Smooth muscle cell of the brain vasculature (primary cell): ENCODE measurements around the gene USP34.
A peak's percentile ranks its signal among the peaks of the same experiment; 100 is the strongest.
"Not testable (repeated sequence)": the region's sequence is repeated elsewhere in the genome, so short reads cannot be mapped to it uniquely, and the experiment has no call there.

ENCODE experiments used
- DNase-seq: peaks from one replicate; pipeline ENCODE4 v3.0.0-alpha.2; 2012; ENCODE audit warnings: low read depth, low spot score

USP34 gene

DNA sequence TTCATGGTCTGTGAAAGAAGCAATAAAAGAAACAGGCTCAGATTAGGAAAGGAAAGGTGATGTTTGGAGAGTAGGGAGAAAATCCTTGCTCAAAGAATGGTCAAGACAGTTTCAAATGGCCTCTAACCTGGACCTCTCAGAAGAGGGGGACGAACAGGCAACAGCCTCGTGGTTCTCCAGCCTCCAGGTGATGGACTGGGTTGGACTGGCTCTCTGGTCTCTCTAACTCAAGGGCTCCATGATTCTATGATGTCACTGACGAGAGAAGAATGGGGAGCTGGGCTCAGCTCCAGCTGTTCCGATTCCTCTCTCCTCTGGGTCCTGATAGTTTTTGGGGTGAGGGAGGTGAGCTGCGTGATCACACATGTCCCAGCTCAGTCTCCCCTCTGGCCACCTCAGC, 309.0 kb downstream of the USP34 start, which contains the start of gene C2orf74:
C2orf74 (plus strand) TSS at position 301 of the 400 bp plus-strand sequence. CDS start 327 bp downstream, outside the sequence.
- no peak for DNase-seq

DNA sequence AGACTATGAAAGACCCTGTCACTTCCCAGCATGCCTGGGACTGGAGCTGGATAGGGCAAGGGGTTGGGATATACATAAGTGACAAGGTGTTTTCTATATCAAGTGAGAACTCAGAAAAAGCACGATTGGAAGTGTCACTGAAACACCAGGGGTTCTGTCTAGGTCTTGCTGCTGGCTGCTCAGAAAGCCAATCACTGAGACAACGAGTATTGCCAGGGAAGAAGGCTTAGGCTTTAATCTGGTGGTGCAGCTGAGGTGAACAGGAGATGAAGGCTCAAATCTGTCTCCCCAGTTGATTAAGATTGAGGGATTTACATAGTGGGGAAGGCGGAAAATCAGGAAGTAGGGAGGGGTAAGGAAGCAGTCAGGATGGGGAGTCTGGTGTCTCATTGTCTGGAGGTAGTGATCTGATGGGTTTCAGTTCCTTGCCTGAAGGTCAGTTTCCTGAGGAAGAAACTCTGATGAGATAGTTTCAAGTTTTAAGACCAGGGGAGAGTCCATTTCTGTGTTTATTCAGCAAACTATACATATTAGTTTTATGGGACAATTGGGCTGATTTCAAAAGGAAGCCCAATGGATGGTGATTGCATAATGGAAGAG, 312.4 kb downstream of the USP34 start:
- no peak for DNase-seq

DNA sequence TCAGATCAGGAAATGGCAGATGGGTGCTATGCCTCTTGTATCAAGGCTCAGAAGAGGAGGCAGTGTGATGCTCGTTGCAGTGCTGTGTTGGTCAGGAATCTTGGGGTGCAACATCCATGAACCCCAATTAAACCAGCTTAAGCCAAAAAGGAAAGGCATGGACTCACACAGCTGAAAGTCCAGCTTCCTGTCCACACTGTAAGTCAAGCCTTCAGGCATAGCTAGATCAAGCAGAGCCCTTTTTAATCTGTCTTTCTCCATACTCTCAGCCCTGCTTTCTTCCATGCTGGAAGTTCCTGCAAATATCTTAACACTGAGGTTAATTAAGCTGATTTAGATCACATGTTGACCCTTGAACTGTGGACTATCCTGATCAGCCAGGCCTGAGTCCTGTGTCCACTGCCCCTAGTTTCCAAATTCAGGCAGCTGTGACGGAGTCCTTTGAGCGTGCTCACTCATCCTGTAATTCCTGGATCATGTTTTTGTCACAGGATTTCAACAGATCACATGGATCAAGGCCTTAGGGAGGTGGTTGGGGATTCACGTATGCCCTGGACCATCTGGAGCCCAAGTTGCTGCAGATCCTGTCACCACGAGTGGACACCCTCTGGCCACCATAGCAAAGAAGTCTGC, 313.4 kb downstream of the USP34 start:
- DNase-seq, result no peak

DNA sequence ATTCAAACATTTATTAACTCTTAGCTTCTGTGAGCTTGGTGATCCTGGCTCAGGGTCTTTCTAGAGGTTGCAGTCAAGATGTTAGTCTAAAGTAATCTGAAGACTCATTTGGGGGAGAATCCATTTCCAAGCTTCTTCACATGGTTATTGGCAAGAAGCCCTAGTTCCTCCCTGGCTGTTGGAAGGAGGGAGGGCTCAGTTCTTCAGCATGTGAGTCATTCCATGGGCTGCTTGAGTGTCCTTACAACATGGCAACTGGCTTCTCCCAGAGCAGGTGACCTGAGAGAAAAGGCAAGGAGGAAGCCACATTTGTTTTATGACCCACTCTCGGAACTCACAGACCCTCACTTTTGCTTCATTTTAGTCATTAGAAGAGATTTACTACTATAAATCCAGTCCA, 319.5 kb downstream of the USP34 start:
- no peak for DNase-seq

DNA sequence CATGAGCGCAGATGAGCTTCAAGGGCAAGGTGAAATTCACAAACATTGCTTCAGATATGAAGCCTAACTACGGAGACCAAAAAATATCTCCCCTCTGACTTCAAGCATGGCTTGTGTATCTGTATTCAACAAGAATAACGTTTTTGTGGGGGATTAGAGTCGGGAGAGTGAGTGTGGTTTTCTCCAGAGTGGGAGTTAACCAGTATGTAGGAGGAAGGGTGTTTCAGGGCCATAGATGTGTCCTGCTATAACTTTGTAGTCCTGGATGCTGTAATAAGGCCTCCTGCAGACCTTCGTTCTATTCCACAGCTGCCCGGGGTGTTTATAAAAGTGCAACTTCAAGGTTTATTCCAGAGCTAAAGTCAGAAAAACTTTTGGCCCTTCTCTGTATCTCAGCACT, 321.8 kb downstream of the USP34 start:
- no peak for DNase-seq

DNA sequence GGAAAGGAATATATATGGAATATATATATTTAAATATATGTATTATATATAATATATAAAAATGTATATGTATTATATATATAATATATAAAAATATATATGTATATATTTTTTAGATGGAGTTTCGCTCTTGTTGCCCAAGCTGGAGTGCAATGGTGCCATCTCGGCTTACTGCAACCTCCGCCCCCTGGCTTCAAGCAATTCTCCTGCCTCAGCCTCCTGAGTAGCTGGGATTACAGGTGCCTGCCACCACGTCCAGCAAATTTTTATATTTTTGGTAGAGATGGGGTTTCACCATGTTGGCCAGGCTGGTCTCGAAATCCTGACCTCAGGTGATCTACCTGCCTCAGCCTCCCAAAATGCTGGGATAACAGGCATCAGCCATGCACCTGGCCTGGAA, 322.8 kb downstream of the USP34 start:
- DNase-seq, result not testable (repeated sequence)

DNA sequence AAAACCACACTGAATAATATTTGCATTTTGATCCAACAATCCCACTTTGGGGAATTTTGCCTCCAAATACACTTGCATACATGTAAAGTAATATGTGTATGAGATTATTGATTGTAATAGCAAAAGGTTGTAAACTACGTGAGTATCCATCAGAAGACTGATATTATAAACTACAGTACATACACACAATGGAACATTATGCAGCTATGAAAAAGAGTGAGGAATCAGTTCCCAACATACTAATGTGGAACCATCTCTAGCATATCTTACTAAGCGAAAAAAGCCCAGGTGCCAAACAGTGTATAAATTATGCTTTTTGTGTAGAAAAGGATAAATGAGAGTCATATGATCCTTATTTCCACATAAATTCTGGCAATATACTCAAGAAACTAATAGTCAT, 324.9 kb downstream of the USP34 start:
- no peak for DNase-seq

DNA sequence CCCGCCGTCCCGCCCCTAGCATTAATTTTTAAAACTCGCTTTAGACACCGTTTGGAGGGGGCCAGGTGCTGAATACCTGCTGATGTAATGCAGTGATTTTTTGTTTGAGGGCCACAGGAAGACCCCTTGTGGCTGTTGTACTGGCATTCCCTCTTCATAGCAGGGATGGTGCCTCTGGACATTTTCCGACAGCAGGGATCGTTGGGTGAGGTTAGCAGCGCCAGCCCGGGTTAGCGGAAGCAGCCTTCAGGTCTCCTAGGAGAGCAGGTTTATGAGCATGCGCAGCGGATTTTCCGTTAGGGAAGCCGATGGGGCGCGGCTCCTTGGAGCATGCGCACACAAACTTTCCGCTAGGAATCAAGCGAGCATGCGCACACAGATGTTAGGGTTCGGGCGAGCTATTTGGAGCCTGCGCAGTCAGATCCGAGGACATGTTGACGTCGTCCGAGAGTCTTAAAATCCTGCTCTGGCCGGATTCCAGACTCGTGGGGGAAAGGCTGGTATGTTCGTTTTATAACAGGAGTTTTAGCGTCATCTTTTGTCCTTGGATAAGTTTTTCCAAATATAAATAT, 326.1 kb downstream of the USP34 start:
- peak; percentile 96 for DNase-seq

DNA sequence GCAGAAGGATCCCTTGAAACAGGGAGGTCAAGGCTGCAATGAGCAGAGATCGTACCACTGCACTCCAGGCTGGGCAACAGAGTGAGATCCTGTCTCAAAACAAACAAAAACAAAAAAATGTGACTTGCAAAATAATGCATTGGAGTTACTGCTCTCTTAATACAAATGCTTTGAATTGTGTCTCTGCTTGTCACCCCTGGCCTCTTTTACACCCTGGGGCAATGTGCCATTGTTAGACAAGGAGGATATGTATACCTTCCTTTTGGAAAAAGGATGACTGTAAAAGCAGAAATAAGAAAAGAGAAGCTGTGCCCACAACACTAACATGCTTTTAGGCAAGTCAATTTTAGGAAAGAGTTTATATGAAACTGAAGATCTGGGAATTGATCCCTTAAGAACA, 329.7 kb downstream of the USP34 start:
- DNase-seq, result no peak

DNA sequence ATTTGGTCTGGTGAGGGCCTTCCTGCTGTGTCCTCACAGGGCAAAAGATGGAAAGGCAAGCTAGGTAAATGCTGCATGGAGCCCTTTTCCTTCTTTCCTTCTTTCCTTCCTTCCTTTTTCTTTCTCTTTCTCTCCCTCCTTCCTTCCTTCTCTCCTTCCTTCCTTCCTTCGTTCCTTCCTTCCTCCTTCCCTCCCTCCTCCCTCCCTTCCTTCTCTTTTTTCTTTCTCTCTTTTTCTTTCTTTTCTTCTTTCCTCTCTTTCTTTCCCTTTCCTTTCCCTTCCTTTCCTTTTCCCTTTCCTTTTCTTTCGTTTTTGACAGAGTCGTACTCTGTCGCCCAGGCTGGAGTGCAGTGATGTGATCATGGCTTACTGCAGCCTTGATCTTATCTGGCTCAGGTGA, 332.0 kb downstream of the USP34 start:
- DNase-seq, result no peak
